Stimulated activated CD4-positive, alpha-beta T cell treated with anti-CD3 and anti-CD28 coated beads, Interleukin-1b, Interleukin-23, amount 100 ng/mL, for 1 hour (primary cell): ENCODE results near the gene IL4R.
"Not testable (repeated sequence)": the region's sequence is repeated elsewhere in the genome, so short reads cannot be mapped to it uniquely, and the experiment has no call there.

Experiments used
- DNase-seq, 2 donors: peaks; one replicate each; pipeline ENCODE4 v3.0.0-alpha.2; 2020; ENCODE audit warnings: low read depth in 2 of 2

The IL4R gene

GRCh38 chr16:27404163-27404823, 90.5 kb downstream of the IL4R start:
- no peak for DNase-seq

GRCh38 chr16:27405546-27406451, 92.0 kb downstream of the IL4R start:
- DNase-seq: peak in 1 of 2 donors; percentile 77

GRCh38 chr16:27406511-27407128, 92.8 kb downstream of the IL4R start:
- no peak for DNase-seq

GRCh38 chr16:27407133-27407532, 93.4 kb downstream of the IL4R start:
- no peak for DNase-seq

GRCh38 chr16:27408012-27408601, 94.3 kb downstream of the IL4R start:
- DNase-seq: no peak

GRCh38 chr16:27408602-27409031, 94.8 kb downstream of the IL4R start:
- DNase-seq: no peak

GRCh38 chr16:27409958-27410357, 96.2 kb downstream of the IL4R start:
- DNase-seq: not testable (repeated sequence)

- no peak for DNase-seq
Observed at GRCh38 chr16:27410761-27411160, 97.0 kb downstream of the IL4R start.

GRCh38 chr16:27413956-27414355, 100.2 kb downstream of the IL4R start:
- no peak for DNase-seq
